Vagina (tissue), 2 donors: Measurements from ENCODE around the gene NCCRP1. TPM values are rescaled to one million over a fixed set of nuclear protein-coding genes. Genes with fewer than 3 reads are reported as not detected.

Experiments used
- DNase-seq, 2 donors: peaks; one replicate each; pipeline ENCODE4 v3.0.0-alpha.2; 2017; ENCODE audit errors: extremely low spot score in 2 of 2
- H3K27ac ChIP-seq: fragments of 200-600 bp; sonication (generic); one replicate; pipeline ENCODE4 v1.5.1; 2019
- H3K27me3 ChIP-seq: fragments of 200-600 bp; sonication (generic); one replicate; pipeline ENCODE4 v1.5.1; 2019
- H3K36me3 ChIP-seq, 2 donors: fragments of 200-600 bp; sonication (generic); one replicate each; pipeline ENCODE4 v1.5.1; 2017 to 2019
- H3K4me1 ChIP-seq: fragments of 200-600 bp; sonication (generic); one replicate; pipeline ENCODE4 v1.5.1; 2019
- H3K4me3 ChIP-seq, 2 donors: fragments of 200-600 bp; sonication (generic); 1 replicate in 1 of 2; 2 replicates in 1 of 2; pipeline ENCODE4 v1.5.1; 2016 to 2019
- H3K9me3 ChIP-seq: fragments of 200-600 bp; sonication (generic); one replicate; pipeline ENCODE4 v1.5.1; 2019
- POLR2A ChIP-seq, 2 donors: fragments of 450-650 bp; IDR thresholded peaks; one replicate each; pipeline ENCODE4 v1.6.1; 2017; ENCODE audit warnings: antibody characterized with exemption in 2 of 2, mild to moderate bottlenecking in 2 of 2, moderate library complexity in 2 of 2
- POLR2AphosphoS5 ChIP-seq, 2 donors: sonication (generic); formaldehyde crosslinking; IDR thresholded peaks; one replicate each; pipeline ENCODE4 v1.9.0; 2017; ENCODE audit warnings: antibody characterized with exemption in 2 of 2, mild to moderate bottlenecking in 2 of 2, low read depth in 1 of 2; ENCODE audit not compliant: insufficient read depth in 1 of 2
- intact Hi-C: fragments of 100-400 bp; cut with DNase I; formaldehyde crosslinking; loops from one replicate; pipeline ENCODE4 v1.15.1; 2023
- total RNA-seq: library from RNA; depleted of rRNA; stranded (reverse); fragments of >200 nt; gene quantifications from one replicate; pipeline ENCODE4 v1.2.3, GENCODE V29; 2016
- TF ChIP-seq, protein P1 (sequence below), 3 experiments: fragments of 450-650 bp in 2 of 3; fragments of 200-600 bp in 1 of 3; sonication (generic) in 1 of 3; IDR thresholded peaks; one replicate each; pipeline ENCODE4 v1.5.1; 2017 to 2019; ENCODE audit warnings: antibody characterized with exemption in 3 of 3, mild to moderate bottlenecking in 2 of 3, moderate library complexity in 2 of 3

Gene NCCRP1
- total RNA-seq, 1 donor from 2014 or later: 41.7 TPM

DNA sequence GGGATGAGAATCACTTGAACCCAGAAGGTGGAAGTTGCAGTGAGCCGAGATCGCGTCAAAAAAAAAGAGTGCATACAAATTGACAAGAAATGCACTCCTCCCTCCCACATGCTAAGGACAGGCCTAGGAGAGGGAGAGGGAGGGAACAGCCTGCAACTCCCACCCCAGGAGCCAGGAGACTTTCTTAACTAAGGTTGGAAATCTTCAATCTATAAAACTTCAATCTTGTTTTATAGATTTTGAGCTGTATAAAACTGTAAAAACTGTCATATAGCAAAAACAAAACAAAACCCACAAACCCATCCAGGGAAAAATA, 8.6 kb downstream of the NCCRP1 start:
- Histone ChIP-seq H3K9me3 (no peaks in the 10 kb centered on the region), H3K27ac (no peak overlapping the region), H3K4me3 (no peak overlapping the region), H3K4me1 (no peaks in the 10 kb centered on the region), H3K27me3 (peaks cover 7% of the 10 kb centered on the region), H3K36me3 (no peaks in the 10 kb centered on the region)
- TF ChIP-seq POLR2AphosphoS5 (IDR thresholded peaks at IDR 0.05; ENCODE audit: insufficient read depth in 1 of 2, low read depth in 1 of 2) (no peak), POLR2A (IDR thresholded peaks at IDR 0.05) (no peak)
- TF ChIP-seq, protein P1, sequence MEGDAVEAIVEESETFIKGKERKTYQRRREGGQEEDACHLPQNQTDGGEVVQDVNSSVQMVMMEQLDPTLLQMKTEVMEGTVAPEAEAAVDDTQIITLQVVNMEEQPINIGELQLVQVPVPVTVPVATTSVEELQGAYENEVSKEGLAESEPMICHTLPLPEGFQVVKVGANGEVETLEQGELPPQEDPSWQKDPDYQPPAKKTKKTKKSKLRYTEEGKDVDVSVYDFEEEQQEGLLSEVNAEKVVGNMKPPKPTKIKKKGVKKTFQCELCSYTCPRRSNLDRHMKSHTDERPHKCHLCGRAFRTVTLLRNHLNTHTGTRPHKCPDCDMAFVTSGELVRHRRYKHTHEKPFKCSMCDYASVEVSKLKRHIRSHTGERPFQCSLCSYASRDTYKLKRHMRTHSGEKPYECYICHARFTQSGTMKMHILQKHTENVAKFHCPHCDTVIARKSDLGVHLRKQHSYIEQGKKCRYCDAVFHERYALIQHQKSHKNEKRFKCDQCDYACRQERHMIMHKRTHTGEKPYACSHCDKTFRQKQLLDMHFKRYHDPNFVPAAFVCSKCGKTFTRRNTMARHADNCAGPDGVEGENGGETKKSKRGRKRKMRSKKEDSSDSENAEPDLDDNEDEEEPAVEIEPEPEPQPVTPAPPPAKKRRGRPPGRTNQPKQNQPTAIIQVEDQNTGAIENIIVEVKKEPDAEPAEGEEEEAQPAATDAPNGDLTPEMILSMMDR (IDR thresholded peaks at IDR 0.05): no peak
- intact Hi-C loops: loop anchor here (10.0 kb wide), 1 partner anchor 1749 kb away; no protein-coding TSS in a partner anchor
- DNase-seq: no peak

DNA sequence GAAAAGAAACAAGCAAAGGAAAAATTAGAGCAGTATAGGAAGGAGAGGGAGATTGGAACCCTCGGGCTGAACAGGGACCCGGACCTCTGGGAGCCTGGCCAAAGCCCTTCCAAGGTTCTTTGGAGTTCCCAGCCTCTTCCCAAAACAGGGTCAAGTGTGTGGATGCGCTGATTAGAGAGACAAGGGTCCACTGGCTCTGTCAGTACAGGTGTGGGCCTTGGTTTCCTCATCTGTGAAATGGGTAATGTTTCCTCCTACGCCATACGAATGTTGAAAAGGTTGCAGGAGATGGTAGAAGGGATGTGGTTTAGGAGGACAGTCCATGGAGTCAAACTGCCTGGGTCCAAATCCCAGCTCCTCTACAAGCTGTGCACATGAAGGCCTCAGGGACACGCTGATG, 9.4 kb downstream of the NCCRP1 start:
- peaks cover 7% of the 10 kb centered on the region for H3K27me3 ChIP-seq
- H3K36me3 ChIP-seq: no peaks in the 10 kb centered on the region
- H3K27ac ChIP-seq: no peak overlapping the region
- no peak for DNase-seq
- no peak overlapping the region for H3K4me3 ChIP-seq
- H3K4me1 ChIP-seq: no peaks in the 10 kb centered on the region
- TF ChIP-seq POLR2AphosphoS5 (IDR thresholded peaks at IDR 0.05; ENCODE audit: insufficient read depth in 1 of 2, low read depth in 1 of 2) (no peak), POLR2A (IDR thresholded peaks at IDR 0.05) (no peak)
- TF ChIP-seq, protein P1 (IDR thresholded peaks at IDR 0.05): no peak
- intact Hi-C loops: loop anchor here (10.0 kb wide), 1 partner anchor 1749 kb away; no protein-coding TSS in a partner anchor
- H3K9me3 ChIP-seq: no peaks in the 10 kb centered on the region

DNA sequence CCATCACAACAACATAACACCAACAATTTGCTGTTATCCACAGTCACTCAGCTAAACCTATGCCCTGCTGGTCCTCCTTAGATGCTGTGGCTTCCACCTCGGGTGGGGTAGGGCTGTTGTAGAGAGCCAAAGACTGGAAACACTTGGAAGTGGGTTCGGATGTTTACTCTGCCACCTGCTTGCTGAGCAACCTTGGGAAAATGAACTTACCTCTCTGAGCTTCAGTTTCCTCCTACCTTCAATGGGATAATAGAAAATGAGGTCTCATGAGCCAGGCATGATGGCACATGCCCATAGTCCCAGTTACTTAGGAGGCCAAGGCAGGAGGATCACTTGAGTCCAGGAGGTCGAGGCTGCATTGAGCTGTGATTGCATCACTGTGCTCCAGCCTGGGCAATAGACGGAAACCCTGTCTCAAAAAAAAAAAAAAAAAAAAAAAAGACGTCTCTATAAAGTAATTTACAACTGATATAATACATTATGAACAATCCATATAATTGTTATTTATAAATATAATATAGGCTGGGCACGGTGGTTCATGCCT, 10.6 kb downstream of the NCCRP1 start:
- TF ChIP-seq POLR2AphosphoS5 (IDR thresholded peaks at IDR 0.05; ENCODE audit: insufficient read depth in 1 of 2, low read depth in 1 of 2) (no peak), POLR2A (IDR thresholded peaks at IDR 0.05) (no peak)
- TF ChIP-seq, protein P1 (IDR thresholded peaks at IDR 0.05): no peak
- Histone ChIP-seq H3K9me3 (no peaks in the 10 kb centered on the region), H3K4me3 (no peak overlapping the region), H3K4me1 (no peaks in the 10 kb centered on the region), H3K36me3 (no peaks in the 10 kb centered on the region), H3K27me3 (peaks cover 7% of the 10 kb centered on the region), H3K27ac (no peak overlapping the region)
- DNase-seq: no peak
- intact Hi-C loops: loop anchor here (10.0 kb wide), 1 partner anchor 1747 kb away; no protein-coding TSS in a partner anchor

DNA sequence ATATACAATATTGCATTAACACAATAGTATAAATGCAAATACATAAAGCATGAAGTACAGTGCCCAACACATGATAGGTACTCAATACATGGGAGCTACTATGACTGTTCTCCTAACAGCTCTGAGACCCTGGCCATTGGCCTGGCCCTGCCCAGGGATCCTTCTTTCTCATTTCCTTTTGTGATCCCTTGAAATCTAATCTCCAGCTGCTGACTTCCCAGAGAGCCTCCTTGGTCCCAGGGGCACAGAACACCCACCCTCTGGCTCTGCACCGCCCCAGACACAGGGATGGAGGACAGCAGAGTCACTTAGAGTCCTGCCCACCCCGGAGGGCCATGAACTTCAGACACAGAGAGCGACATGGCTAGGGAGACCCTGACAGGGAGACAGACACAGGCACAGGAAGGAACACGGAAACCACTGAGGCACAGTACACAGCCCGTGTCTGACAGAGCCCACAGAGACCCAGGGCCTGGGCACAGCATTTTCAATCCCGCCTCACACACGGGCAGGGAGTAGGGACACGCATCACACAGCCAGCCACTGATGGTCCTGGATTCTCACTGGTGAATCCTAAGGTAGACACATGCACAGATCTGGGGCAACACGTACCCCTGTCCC, 11.5 kb downstream of the NCCRP1 start:
- H3K36me3 ChIP-seq: no peaks in the 10 kb centered on the region
- no peak overlapping the region for H3K4me3 ChIP-seq
- TF ChIP-seq POLR2A (IDR thresholded peaks at IDR 0.05): no peak
- TF ChIP-seq, protein P1 (IDR thresholded peaks at IDR 0.05): no peak
- intact Hi-C loops: loop anchor here (10.0 kb wide), 1 partner anchor 1747 kb away; no protein-coding TSS in a partner anchor
- no peak for DNase-seq
- no peaks in the 10 kb centered on the region for H3K4me1 ChIP-seq
- no peaks in the 10 kb centered on the region for H3K9me3 ChIP-seq
- H3K27ac ChIP-seq: no peak overlapping the region
- peaks cover 7% of the 10 kb centered on the region for H3K27me3 ChIP-seq

GRCh38 chr19:39209196-39209595, 12.4 kb downstream of the NCCRP1 start:
- TF ChIP-seq, protein P1 (IDR thresholded peaks at IDR 0.05): no peak
- TF ChIP-seq POLR2AphosphoS5 (IDR thresholded peaks at IDR 0.05; ENCODE audit: insufficient read depth in 1 of 2, low read depth in 1 of 2) (no peak), POLR2A (IDR thresholded peaks at IDR 0.05) (no peak)
- Histone ChIP-seq H3K27ac (no peak overlapping the region), H3K9me3 (no peaks in the 10 kb centered on the region), H3K4me1 (no peaks in the 10 kb centered on the region), H3K4me3 (no peak overlapping the region), H3K27me3 (no peaks in the 10 kb centered on the region), H3K36me3 (no peaks in the 10 kb centered on the region)
- DNase-seq: no peak
- intact Hi-C loops: loop anchor here (10.0 kb wide), 1 partner anchor 1746 kb away; no protein-coding TSS in a partner anchor
